ENCODE data around the gene FRMD4B. TPM values are rescaled to one million over a fixed set of nuclear protein-coding genes. Genes with fewer than 3 reads are reported as not detected.
"Not testable (repeated sequence)": the region's sequence is repeated elsewhere in the genome, so short reads cannot be mapped to it uniquely, and the experiment has no call there.

FRMD4B gene
- total RNA-seq, 1 donor from 2014 or later = 20.9 TPM

GRCh38 chr3:69251078-69251805 is 134.6 kb downstream of the FRMD4B start:
- intact Hi-C loops (cut with micrococcal nuclease) = loop anchor here (5.0 kb wide), 1 partner anchor 54 kb away; no protein-coding TSS in a partner anchor

- intact Hi-C loops (cut with micrococcal nuclease) = loop anchor here (5.0 kb wide), 1 partner anchor 53 kb away; no protein-coding TSS in a partner anchor
These were observed 135.9 kb downstream of the FRMD4B start for GRCh38 chr3:69250014-69250413.

GRCh38 chr3:69249001-69249400 is 136.9 kb downstream of the FRMD4B start:
- intact Hi-C loops (cut with micrococcal nuclease) = no loop called here

- intact Hi-C loops (cut with micrococcal nuclease) = no loop called here
These were observed 137.5 kb downstream of the FRMD4B start for GRCh38 chr3:69248436-69248835.

GRCh38 chr3:69246612-69247011 is 139.3 kb downstream of the FRMD4B start:
- intact Hi-C loops (cut with micrococcal nuclease) = no loop called here

GRCh38 chr3:69244039-69244438 is 141.8 kb downstream of the FRMD4B start:
- intact Hi-C loops (cut with micrococcal nuclease) = no loop called here

GRCh38 chr3:69241769-69242168 is 144.1 kb downstream of the FRMD4B start:
- intact Hi-C loops (cut with micrococcal nuclease) = no loop called here

- intact Hi-C loops (cut with micrococcal nuclease) = no loop called here
These were observed 145.0 kb downstream of the FRMD4B start for GRCh38 chr3:69240651-69241568.

DNA sequence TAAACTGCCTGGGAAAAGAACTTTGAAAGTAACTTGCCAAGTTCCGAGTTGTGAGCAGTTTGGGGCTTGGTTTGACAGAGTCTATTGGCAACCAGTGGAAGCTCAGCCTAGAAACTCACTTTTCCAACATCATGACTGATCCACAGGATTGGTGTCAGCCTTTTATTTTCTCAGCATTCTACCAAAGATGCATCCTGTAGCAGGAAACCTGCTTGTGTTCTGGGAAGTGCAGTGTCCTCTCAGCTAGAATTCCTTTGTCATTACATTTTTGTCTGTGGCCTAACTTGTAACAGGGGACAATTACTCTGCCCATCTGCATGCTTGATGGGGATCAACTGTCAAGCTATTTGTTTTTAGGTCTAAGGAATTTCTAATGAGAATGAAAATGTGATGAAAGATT is 146.8 kb downstream of the FRMD4B start:
- intact Hi-C loops (cut with micrococcal nuclease) = no loop called here

DNA sequence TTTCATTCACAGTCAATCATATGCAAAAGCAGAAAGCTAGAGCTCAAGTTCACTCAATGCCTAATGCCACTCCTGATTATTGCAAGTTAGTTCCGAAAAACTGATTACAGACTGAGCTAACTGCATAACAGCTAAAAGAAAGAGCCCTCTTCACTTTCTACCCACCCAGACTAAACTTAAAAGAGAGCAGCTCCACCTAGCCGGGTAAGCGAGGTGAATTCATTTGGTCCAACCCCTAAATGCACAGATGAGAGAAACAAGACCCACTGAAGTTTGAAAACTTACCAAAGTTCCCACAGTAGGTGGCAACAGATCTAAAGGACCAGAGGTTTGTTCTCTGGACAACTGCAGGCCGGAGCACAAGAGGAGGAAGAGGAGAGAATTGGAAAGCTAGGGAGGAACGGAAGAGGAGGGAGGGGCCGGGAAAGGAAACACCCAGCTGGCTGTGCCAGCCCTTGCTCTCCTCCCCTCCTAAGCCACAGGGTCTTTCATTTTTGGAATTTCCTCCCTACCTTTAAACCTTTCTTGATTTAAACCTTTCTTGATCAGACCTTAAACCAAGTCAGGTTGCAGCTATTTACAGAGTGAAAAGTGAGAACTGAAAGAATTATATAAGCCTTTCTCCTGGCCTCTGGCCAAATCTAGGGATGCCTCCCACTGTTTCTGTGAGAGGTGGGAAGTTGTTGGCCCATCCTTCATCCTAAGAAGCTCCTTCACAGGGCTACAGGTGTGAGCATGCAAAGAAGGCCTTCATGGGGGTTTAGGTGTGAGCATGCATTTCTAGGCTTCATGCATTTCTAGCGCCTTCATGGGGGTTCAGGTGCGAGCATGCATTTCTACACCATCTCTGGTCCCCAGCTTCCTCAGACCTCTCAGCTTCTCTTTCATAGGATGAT is 148.8 kb downstream of the FRMD4B start:
- intact Hi-C loops (cut with micrococcal nuclease) = loop anchor here (1.0 kb wide), 2 partner anchors 25 to 38 kb away; no protein-coding TSS in a partner anchor

DNA sequence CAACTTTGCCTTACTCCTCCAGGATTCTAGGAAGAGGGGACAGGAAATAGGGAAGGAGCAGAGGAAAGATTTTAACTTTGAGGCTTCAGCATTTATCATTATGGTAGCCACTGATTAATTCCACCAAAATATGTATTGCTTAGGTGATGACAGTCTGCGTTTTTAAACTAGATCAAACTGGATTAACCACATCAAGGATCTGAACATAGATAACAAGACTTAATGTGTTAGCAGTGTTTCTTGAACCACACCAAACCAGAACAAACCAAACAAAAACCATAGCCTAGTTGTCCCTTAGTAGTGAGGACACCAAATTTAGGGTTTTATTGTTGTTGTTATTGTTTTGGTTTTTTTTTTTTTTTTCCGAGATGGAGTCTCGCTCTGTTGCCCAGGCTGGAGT is 150.0 kb downstream of the FRMD4B start:
- intact Hi-C loops (cut with micrococcal nuclease) = loop anchor here (1.0 kb wide), 2 partner anchors 24 to 37 kb away; no protein-coding TSS in a partner anchor

- intact Hi-C loops (cut with micrococcal nuclease) = not testable (repeated sequence)
These were observed 150.7 kb downstream of the FRMD4B start for GRCh38 chr3:69235227-69235626.

DNA sequence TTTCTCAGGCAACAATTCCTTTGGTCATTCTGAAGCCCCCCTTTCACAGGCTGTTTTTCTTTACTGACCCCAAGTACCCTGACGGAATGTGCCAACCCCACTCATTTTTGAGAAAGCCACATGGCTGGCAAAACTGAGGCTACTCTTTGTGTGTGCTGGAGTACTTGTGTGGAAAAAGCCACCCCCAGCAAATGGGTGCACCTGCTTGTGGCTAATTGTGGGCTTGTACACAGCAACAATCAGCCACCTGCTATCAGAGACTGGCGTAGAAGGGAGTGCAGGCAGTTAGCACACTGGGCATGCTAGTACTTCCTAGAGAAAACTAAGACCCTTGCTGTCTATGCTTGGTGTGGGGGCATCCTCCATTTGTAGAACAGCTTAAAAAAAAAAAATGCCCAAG is 153.4 kb downstream of the FRMD4B start:
- intact Hi-C loops (cut with micrococcal nuclease) = no loop called here

GRCh38 chr3:69231929-69232440 is 153.9 kb downstream of the FRMD4B start:
- intact Hi-C loops (cut with micrococcal nuclease) = no loop called here

GRCh38 chr3:69226071-69226470 is 159.8 kb downstream of the FRMD4B start:
- intact Hi-C loops (cut with micrococcal nuclease) = no loop called here

DNA sequence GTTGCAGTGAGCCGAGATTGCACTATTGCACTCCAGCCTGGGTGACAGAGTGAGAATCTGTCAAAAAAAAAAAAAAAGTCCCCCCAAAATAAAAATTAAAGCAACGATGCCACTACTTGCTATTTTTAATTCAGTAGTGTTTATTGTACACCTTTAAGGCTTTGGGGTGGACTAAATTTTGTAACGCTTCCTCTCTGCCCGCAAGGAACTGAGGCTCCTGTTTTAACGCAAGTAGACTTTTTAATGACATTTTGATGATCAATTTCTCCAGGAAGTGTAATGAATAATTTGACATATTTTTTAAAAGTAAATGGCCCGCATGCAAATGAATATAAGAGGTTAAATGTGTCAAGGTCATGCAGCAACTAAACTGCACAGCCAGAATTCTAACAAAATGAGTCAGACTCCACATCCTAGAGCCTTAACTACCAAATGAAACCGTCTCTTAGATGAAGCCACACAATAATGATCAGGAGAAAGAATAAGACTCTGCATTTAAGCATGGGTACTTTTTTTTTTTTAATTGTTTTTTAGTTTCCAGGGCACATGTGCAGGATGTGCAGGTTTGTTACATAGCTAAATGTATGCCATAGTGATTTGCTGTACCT is 166.7 kb downstream of the FRMD4B start:
- intact Hi-C loops (cut with micrococcal nuclease) = no loop called here

- intact Hi-C loops (cut with micrococcal nuclease) = no loop called here
These were observed 167.8 kb downstream of the FRMD4B start for GRCh38 chr3:69218079-69218478.

- intact Hi-C loops (cut with micrococcal nuclease) = no loop called here
These were observed 168.9 kb downstream of the FRMD4B start for GRCh38 chr3:69216981-69217380.

DNA sequence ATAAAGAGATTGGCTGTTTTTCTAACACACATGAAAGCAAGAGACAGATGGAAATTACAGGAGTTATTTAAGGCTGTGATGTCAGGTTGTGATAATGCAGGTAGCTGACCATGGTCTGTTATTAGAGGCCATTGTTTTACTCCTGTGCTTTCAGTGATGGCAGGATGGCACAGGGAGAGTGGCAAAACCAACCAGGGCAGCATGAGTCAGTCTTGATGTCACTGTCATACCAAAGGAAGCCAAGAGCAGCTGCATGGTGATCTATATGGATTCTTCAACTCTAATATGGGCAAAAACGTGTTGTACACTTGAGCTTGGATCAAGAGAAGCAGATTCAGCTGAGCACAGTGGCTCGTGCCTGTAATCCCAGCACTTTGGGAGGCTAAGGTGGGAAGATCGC is 171.6 kb downstream of the FRMD4B start:
- intact Hi-C loops (cut with micrococcal nuclease) = no loop called here

DNA sequence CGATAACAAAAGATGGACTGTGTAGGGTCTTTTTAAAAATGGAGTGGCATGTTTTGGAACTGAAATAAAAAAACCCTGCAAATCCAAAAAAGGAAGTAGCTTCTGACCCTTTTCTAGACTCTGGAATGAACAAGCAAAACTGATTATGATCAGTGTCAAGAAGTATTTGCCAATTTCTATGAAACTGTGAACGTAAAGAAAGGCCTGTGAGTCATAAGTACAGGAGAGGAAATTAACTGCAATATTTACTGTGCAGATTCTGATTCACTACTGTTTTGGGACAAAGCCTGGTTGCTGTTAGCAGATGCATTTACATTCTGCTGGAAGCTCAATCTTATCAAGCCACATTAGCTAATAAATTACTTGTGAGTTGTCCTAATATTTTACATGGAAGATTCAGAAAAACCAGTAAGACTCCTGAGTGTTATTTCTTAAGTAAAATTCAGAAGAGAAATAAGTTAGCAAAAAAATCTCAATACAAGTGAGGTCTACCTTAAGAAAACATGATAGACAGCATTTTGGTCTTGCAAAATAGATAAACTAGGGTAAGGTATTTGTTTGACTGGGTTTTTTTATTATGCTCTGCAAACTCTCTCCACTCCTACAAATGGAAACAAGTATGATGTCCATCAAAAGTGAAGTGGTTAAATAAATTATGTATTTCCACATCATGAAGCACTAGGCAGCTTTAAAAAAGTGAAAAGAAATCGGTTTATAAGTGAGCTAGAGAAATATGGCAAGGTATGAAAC is 173.3 kb downstream of the FRMD4B start:
- intact Hi-C loops (cut with micrococcal nuclease) = loop anchor here (1.0 kb wide), 2 partner anchors 13 to 24 kb away; no protein-coding TSS in a partner anchor

All from T-helper 2 cell treated with Interferon-gamma antibody and Interleukin-4, amounts not matched to agents 100 ng/mL and 5 ng/mL, for 36 hours (primary cell).